ENCODE data around the gene PRR29. TPM values are rescaled to one million over a fixed set of nuclear protein-coding genes. Genes with fewer than 3 reads are reported as not detected.

The PRR29 gene
- total RNA-seq, 2 donors from 2014 or later: not detected

DNA sequence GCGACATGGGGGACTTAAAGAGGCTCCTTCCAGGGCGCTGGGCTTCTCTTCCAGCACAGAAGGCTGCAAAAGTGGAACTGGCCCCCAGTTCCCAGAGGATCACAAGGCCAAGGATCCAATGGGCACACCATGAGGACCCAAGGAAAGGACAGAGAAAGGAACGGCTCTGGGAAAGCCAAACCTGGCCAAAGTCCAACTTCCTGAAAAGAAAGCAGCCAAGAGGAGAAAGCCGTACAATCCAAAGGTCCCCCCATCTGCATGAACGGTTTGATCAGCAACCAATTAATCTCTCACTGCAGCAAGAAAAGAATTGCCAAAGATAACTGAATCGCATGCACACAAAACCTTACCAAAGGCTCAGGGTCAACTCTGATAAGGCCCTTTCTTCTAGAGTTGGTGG is 42.1 kb downstream of the PRR29 start:
- no peak for ATAC-seq (ENCODE audit: insufficient number of reproducible peaks, low FRiP score, low read depth)
- no peak for DNase-seq (ENCODE audit: low spot score)
- no peak for TF ChIP-seq CTCF (IDR thresholded peaks at IDR 0.05)
- Histone ChIP-seq H3K4me1 (ENCODE audit: control insufficient read depth in 1 of 2, low read depth in 2 of 2) (peaks cover 0 to 16% of the 10 kb centered on the region in 2 donors), H3K27me3 (replicated peaks; ENCODE audit: insufficient read depth) (no peaks in the 10 kb centered on the region), H3K27ac (no peak overlapping the region), H3K9me3 (no peaks in the 10 kb centered on the region), H3K36me3 (peaks cover 18% of the 10 kb centered on the region), H3K4me3 (no peak overlapping the region)

GRCh38 chr17:64041912-64042311 is 43.8 kb downstream of the PRR29 start:
- no peak for DNase-seq (ENCODE audit: low spot score)
- H3K27ac ChIP-seq: no peak overlapping the region
- peaks cover 0 to 16% of the 10 kb centered on the region in 2 donors for H3K4me1 ChIP-seq (ENCODE audit: control insufficient read depth in 1 of 2, low read depth in 2 of 2)
- peaks cover 35% of the 10 kb centered on the region for H3K36me3 ChIP-seq
- no peak for ATAC-seq (ENCODE audit: insufficient number of reproducible peaks, low FRiP score, low read depth)
- H3K4me3 ChIP-seq: no peak overlapping the region
- no peaks in the 10 kb centered on the region for H3K9me3 ChIP-seq
- TF ChIP-seq CTCF (IDR thresholded peaks at IDR 0.05): no peak
- no peaks in the 10 kb centered on the region for H3K27me3 ChIP-seq (replicated peaks; ENCODE audit: insufficient read depth)

GRCh38 chr17:64042700-64043485 is 44.7 kb downstream of the PRR29 start:
- H3K4me3 ChIP-seq: no peak overlapping the region
- H3K27me3 ChIP-seq (replicated peaks; ENCODE audit: insufficient read depth): no peaks in the 10 kb centered on the region
- H3K4me1 ChIP-seq (ENCODE audit: control insufficient read depth in 1 of 2, low read depth in 2 of 2): peaks cover 0 to 16% of the 10 kb centered on the region in 2 donors
- peaks cover 38% of the 10 kb centered on the region for H3K36me3 ChIP-seq
- no peak for TF ChIP-seq CTCF (IDR thresholded peaks at IDR 0.05)
- no peak overlapping the region for H3K27ac ChIP-seq
- DNase-seq (ENCODE audit: low spot score) (no peak), ATAC-seq (ENCODE audit: insufficient number of reproducible peaks, low FRiP score, low read depth) (no peak)
- H3K9me3 ChIP-seq: no peaks in the 10 kb centered on the region

- no peak for TF ChIP-seq CTCF (IDR thresholded peaks at IDR 0.05)
- Histone ChIP-seq H3K9me3 (no peaks in the 10 kb centered on the region), H3K27ac (no peak overlapping the region), H3K36me3 (peaks cover 56% of the 10 kb centered on the region), H3K4me3 (no peak overlapping the region), H3K27me3 (replicated peaks; ENCODE audit: insufficient read depth) (no peaks in the 10 kb centered on the region), H3K4me1 (ENCODE audit: control insufficient read depth in 1 of 2, low read depth in 2 of 2) (peaks cover 0 to 9% of the 10 kb centered on the region in 2 donors)
- ATAC-seq (ENCODE audit: insufficient number of reproducible peaks, low FRiP score, low read depth): no peak
- no peak for DNase-seq (ENCODE audit: low spot score)
Measured at GRCh38 chr17:64045176-64045575, 47.0 kb downstream of the PRR29 start.

DNA sequence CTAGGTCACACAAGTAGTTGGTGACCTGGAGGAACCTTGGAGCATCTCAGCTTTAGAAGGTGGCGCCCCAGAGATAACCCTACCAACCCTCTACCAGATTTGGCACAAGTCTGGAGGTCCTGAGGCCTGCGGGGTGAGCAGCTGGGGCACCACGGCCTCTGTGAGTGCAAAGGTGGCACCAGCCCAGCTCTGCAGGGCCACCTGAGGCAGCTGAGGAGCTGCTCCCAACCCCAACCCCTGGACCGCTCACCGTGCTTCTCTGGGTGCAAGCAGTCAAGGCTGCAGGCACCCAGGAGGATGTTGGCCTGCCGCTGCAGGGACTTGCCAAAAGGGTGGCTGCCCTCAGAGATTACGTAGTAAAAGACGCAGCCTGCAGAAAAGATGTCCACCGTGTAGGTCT is 50.7 kb downstream of the PRR29 start:
- ATAC-seq (ENCODE audit: insufficient number of reproducible peaks, low FRiP score, low read depth) (no peak), DNase-seq (ENCODE audit: low spot score) (no peak)
- Histone ChIP-seq H3K4me3 (no peak overlapping the region), H3K27me3 (replicated peaks; ENCODE audit: insufficient read depth) (no peaks in the 10 kb centered on the region), H3K36me3 (peaks cover 71% of the 10 kb centered on the region), H3K4me1 (ENCODE audit: control insufficient read depth in 1 of 2, low read depth in 2 of 2) (no peaks in the 10 kb centered on the region), H3K9me3 (no peaks in the 10 kb centered on the region), H3K27ac (no peak overlapping the region)
- TF ChIP-seq CTCF (IDR thresholded peaks at IDR 0.05): no peak

Data from thoracic aorta (tissue), 2 donors.